ENCODE data around the gene ANO10. TPM values are rescaled to one million over a fixed set of nuclear protein-coding genes. Genes with fewer than 3 reads are reported as not detected.
"Not testable (repeated sequence)": the region's sequence is repeated elsewhere in the genome, so short reads cannot be mapped to it uniquely, and the experiment has no call there.

The ANO10 gene
- total RNA-seq, 1 experiment from 2014 or later = 23.7 TPM

GRCh38 chr3:43593588-43593987 is 28.2 kb downstream of the ANO10 start:
- H3K27ac ChIP-seq (ENCODE audit: low read length); H3K79me2 ChIP-seq (ENCODE audit: low read length); H3K27me3 ChIP-seq (ENCODE audit: low read length); ATAC-seq; POLR2A ChIA-PET (ENCODE audit: unreplicated experiment); H3K9ac ChIP-seq (ENCODE audit: low read length); H2AFZ ChIP-seq (ENCODE audit: low read length); BruUV-seq (replicated peaks); DNase-seq; H3K4me2 ChIP-seq (ENCODE audit: low read length); H4K20me1 ChIP-seq (ENCODE audit: low read length); H3K4me3 ChIP-seq (ENCODE audit: low read length); H3K4me1 ChIP-seq (ENCODE audit: insufficient read depth, low read length); H3F3A ChIP-seq (ENCODE audit: low read length, unreplicated experiment); intact Hi-C loops (cut with micrococcal nuclease); CTCF ChIA-PET; H3K9me3 ChIP-seq (ENCODE audit: low read length); H3K36me3 ChIP-seq (ENCODE audit: low read depth, low read length); H3K9me2 ChIP-seq (replicated peaks; ENCODE audit: low read length): not testable (repeated sequence)

GRCh38 chr3:43591866-43592265 is 29.9 kb downstream of the ANO10 start:
- not testable (repeated sequence) for H3K79me2 ChIP-seq (ENCODE audit: low read length); ATAC-seq

GRCh38 chr3:43587303-43587702 is 34.5 kb downstream of the ANO10 start:
- ATAC-seq (no peak), DNase-seq (no peak)
- no peaks in the 10 kb centered on the region for H4K20me1 ChIP-seq (ENCODE audit: low read length)
- no peak overlapping the region for H3K9ac ChIP-seq (ENCODE audit: low read length)
- peaks cover 3% of the 10 kb centered on the region; the same call in 1 of the 2 replicates for H3K36me3 ChIP-seq (ENCODE audit: low read depth, low read length)
- H3K9me3 ChIP-seq (ENCODE audit: low read length) = no peaks in the 10 kb centered on the region
- POLR2A ChIA-PET (ENCODE audit: unreplicated experiment) = no interaction called here
- H3F3A ChIP-seq (ENCODE audit: low read length, unreplicated experiment) = no peaks in the 10 kb centered on the region
- H2AFZ ChIP-seq (ENCODE audit: low read length) = no peak overlapping the region
- CTCF ChIA-PET = no interaction called here
- H3K9me2 ChIP-seq (replicated peaks; ENCODE audit: low read length) = no peaks in the 10 kb centered on the region
- no peaks in the 10 kb centered on the region for H3K79me2 ChIP-seq (ENCODE audit: low read length)
- no peak overlapping the region for H3K27ac ChIP-seq (ENCODE audit: low read length)
- no peaks in the 10 kb centered on the region for H3K4me1 ChIP-seq (ENCODE audit: insufficient read depth, low read length)
- intact Hi-C loops (cut with micrococcal nuclease) = no loop called here
- TF ChIP-seq EZH2 (IDR thresholded peaks at IDR 0.05; ENCODE audit: low read length, unreplicated experiment) (no peak), EZH2phosphoT487 (IDR thresholded peaks at IDR 0.05; ENCODE audit: borderline replicate concordance, low read length) (no peak), CTCF (conservative IDR thresholded peaks at IDR 0.05; ENCODE audit: low read depth, low read length) (no peak)
- H3K27me3 ChIP-seq (ENCODE audit: low read length) = no peaks in the 10 kb centered on the region
- H3K4me2 ChIP-seq (ENCODE audit: low read length) = no peak overlapping the region
- no peak overlapping the region for H3K4me3 ChIP-seq (ENCODE audit: low read length)
- BruUV-seq (replicated peaks) = no TSS peak

More at GRCh38 chr3:43591866-43592265, 29.9 kb downstream of the ANO10 start:
- DNase-seq; H2AFZ ChIP-seq (ENCODE audit: low read length); H3K4me1 ChIP-seq (ENCODE audit: insufficient read depth, low read length); intact Hi-C loops (cut with micrococcal nuclease); H3K9me2 ChIP-seq (replicated peaks; ENCODE audit: low read length); POLR2A ChIA-PET (ENCODE audit: unreplicated experiment); H3K4me3 ChIP-seq (ENCODE audit: low read length); H3K36me3 ChIP-seq (ENCODE audit: low read depth, low read length); H3K4me2 ChIP-seq (ENCODE audit: low read length); H3K27ac ChIP-seq (ENCODE audit: low read length); H3K9me3 ChIP-seq (ENCODE audit: low read length); BruUV-seq (replicated peaks); H3F3A ChIP-seq (ENCODE audit: low read length, unreplicated experiment); H4K20me1 ChIP-seq (ENCODE audit: low read length); H3K27me3 ChIP-seq (ENCODE audit: low read length); H3K9ac ChIP-seq (ENCODE audit: low read length): not testable (repeated sequence)
- CTCF ChIA-PET = interaction anchor here (0.6 kb wide), 1 partner anchor 33 kb away, joined by 4 read pairs; no protein-coding TSS in a partner anchor
